HUES6 (cell line): Measurements from ENCODE around the gene GALR2.
A peak's percentile ranks its signal among the peaks of the same experiment; 100 is the strongest.
"Not testable (repeated sequence)": the region's sequence is repeated elsewhere in the genome, so short reads cannot be mapped to it uniquely, and the experiment has no call there.

Experiments used
- H3K27ac ChIP-seq: 2 replicates; pipeline ENCODE4 v1.7.0; 2013; ENCODE audit warnings: low read depth, mild to moderate bottlenecking, low read length, inconsistent platforms
- H3K27me3 ChIP-seq: 2 replicates; pipeline ENCODE4 v1.6.1; 2013; ENCODE audit warnings: low read length; ENCODE audit not compliant: control insufficient read depth, insufficient read depth
- H3K36me3 ChIP-seq: 2 replicates; pipeline ENCODE4 v1.6.1; 2013; ENCODE audit warnings: low read length; ENCODE audit not compliant: control insufficient read depth, insufficient read depth
- H3K4me1 ChIP-seq: 2 replicates; pipeline ENCODE4 v1.6.1; 2013; ENCODE audit warnings: low read length; ENCODE audit not compliant: control insufficient read depth, insufficient read depth
- H3K4me3 ChIP-seq: 2 replicates; pipeline ENCODE4 v1.5.1; 2013; ENCODE audit warnings: low read depth, low read length
- H3K9ac ChIP-seq: one replicate; pipeline ENCODE4 v1.6.1; 2013; ENCODE audit warnings: mild to moderate bottlenecking, low read length
- H3K9me3 ChIP-seq: 2 replicates; pipeline ENCODE4 v1.6.1; 2013; ENCODE audit warnings: low read depth, low read length; ENCODE audit not compliant: control insufficient read depth, insufficient read depth

Gene GALR2

GRCh38 chr17:76075364-76076145, 974 bp downstream of the GALR2 start:
- H3K9me3 ChIP-seq: no peaks in the 10 kb centered on the region
- H3K4me1 ChIP-seq: peaks cover 52% of the 10 kb centered on the region
- H3K4me3 ChIP-seq: peak overlapping the region; percentile 66
- H3K9ac ChIP-seq: no peak overlapping the region
- H3K27ac ChIP-seq: no peak overlapping the region
- peaks cover 73% of the 10 kb centered on the region for H3K27me3 ChIP-seq
- no peaks in the 10 kb centered on the region for H3K36me3 ChIP-seq

- H3K4me1 ChIP-seq: peaks cover 51% of the 10 kb centered on the region
- no peak overlapping the region for H3K9ac ChIP-seq
- no peak overlapping the region for H3K27ac ChIP-seq
- H3K9me3 ChIP-seq: no peaks in the 10 kb centered on the region
- peak overlapping the region; percentile 66 for H3K4me3 ChIP-seq
- no peaks in the 10 kb centered on the region for H3K36me3 ChIP-seq
- H3K27me3 ChIP-seq: peaks cover 73% of the 10 kb centered on the region
Measured at GRCh38 chr17:76076146-76076764, 1.7 kb downstream of the GALR2 start.

GRCh38 chr17:76076765-76077583, 2.4 kb downstream of the GALR2 start:
- Histone ChIP-seq H3K9ac (no peak overlapping the region), H3K4me3 (peak overlapping the region; percentile 66), H3K27ac (no peak overlapping the region), H3K36me3 (0 out of 2 replicates have a peak, but pooled peaks cover 1% of the 10 kb centered on the region), H3K9me3 (no peaks in the 10 kb centered on the region), H3K27me3 (peaks cover 73% of the 10 kb centered on the region), H3K4me1 (peaks cover 51% of the 10 kb centered on the region)

GRCh38 chr17:76077584-76078110, 3.1 kb downstream of the GALR2 start:
- peaks cover 73% of the 10 kb centered on the region for H3K27me3 ChIP-seq
- peaks cover 8% of the 10 kb centered on the region; the same call in 1 of the 2 replicates for H3K36me3 ChIP-seq
- no peak overlapping the region for H3K27ac ChIP-seq
- H3K9ac ChIP-seq: no peak overlapping the region
- peaks cover 51% of the 10 kb centered on the region for H3K4me1 ChIP-seq
- no peaks in the 10 kb centered on the region for H3K9me3 ChIP-seq
- H3K4me3 ChIP-seq: peak overlapping the region; percentile 66; the same call in 1 of the 2 replicates

GRCh38 chr17:76078370-76078769, 3.8 kb downstream of the GALR2 start:
- not testable (repeated sequence) for H3K27ac ChIP-seq, H3K4me3 ChIP-seq, H3K9me3 ChIP-seq, H3K9ac ChIP-seq
- Histone ChIP-seq H3K4me1 (peaks cover 47% of the 10 kb centered on the region), H3K27me3 (peaks cover 69% of the 10 kb centered on the region), H3K36me3 (peaks cover 15% of the 10 kb centered on the region)

- Histone ChIP-seq H3K27me3 (peaks cover 62% of the 10 kb centered on the region), H3K4me3 (peak within 1 kb of the TSS; percentile 48), H3K27ac (no peak within 1 kb of the TSS), H3K9ac (peak within 1 kb of the TSS; percentile 0), H3K4me1 (peaks cover 47% of the 10 kb centered on the region), H3K9me3 (no peaks in the 10 kb centered on the region), H3K36me3 (peaks cover 21% of the 10 kb centered on the region)
Measured at GRCh38 chr17:76078860-76079534, 4.4 kb downstream of the GALR2 start, which contains the start of gene ZACN. Gene ZACN (plus strand): TSS chr17:76079182. CDS start chr17:76079265, 83 bp downstream.

GRCh38 chr17:76079535-76079955, 5.0 kb downstream of the GALR2 start:
- Histone ChIP-seq H3K27me3 (peaks cover 57% of the 10 kb centered on the region), H3K9me3 (no peaks in the 10 kb centered on the region), H3K9ac (peak overlapping the region; percentile 0), H3K27ac (no peak overlapping the region), H3K36me3 (peaks cover 26% of the 10 kb centered on the region), H3K4me3 (peak overlapping the region; percentile 48), H3K4me1 (peaks cover 47% of the 10 kb centered on the region)

- peaks cover 51% of the 10 kb centered on the region for H3K27me3 ChIP-seq
- peak overlapping the region; percentile 48 for H3K4me3 ChIP-seq
Measured at GRCh38 chr17:76079956-76080767, 5.6 kb downstream of the GALR2 start.

GRCh38 chr17:76080768-76081287, 6.2 kb downstream of the GALR2 start:
- Histone ChIP-seq H3K36me3 (peaks cover 39% of the 10 kb centered on the region), H3K27me3 (peaks cover 44% of the 10 kb centered on the region), H3K4me1 (peaks cover 36% of the 10 kb centered on the region), H3K9ac (no peak overlapping the region), H3K4me3 (peak overlapping the region; percentile 48; the same call in 1 of the 2 replicates), H3K27ac (no peak overlapping the region), H3K9me3 (no peaks in the 10 kb centered on the region)

More at GRCh38 chr17:76079956-76080767, 5.6 kb downstream of the GALR2 start:
- peaks cover 32% of the 10 kb centered on the region for H3K36me3 ChIP-seq
- no peak overlapping the region for H3K27ac ChIP-seq
- peak overlapping the region; percentile 0 for H3K9ac ChIP-seq
- peaks cover 42% of the 10 kb centered on the region for H3K4me1 ChIP-seq
- H3K9me3 ChIP-seq: no peaks in the 10 kb centered on the region
